ENCODE data around the gene CHST7.

- TF ChIP-seq CTCF (IDR thresholded peaks at IDR 0.05; ENCODE audit: poor library complexity, severe bottlenecking), result no peak
- no peak for TF ChIP-seq TAF1 (IDR thresholded peaks at IDR 0.05; ENCODE audit: low read depth)
- TF ChIP-seq POLR2AphosphoS5 (IDR thresholded peaks at IDR 0.05), result no peak
- TF ChIP-seq EP300 (conservative IDR thresholded peaks at IDR 0.05; ENCODE audit: poor library complexity, severe bottlenecking), result no peak
- TF ChIP-seq RAD21 (conservative IDR thresholded peaks at IDR 0.05), result no peak
- no peak for TF ChIP-seq REST (IDR thresholded peaks at IDR 0.05; ENCODE audit: borderline replicate concordance)
- TF ChIP-seq EZH2 (IDR thresholded peaks at IDR 0.05; ENCODE audit: borderline replicate concordance, insufficient read depth, low read length, poor library complexity, severe bottlenecking), result no peak
- TF ChIP-seq SMC3 (conservative IDR thresholded peaks at IDR 0.05; ENCODE audit: poor library complexity), result no peak
- TF ChIP-seq MXI1 (conservative IDR thresholded peaks at IDR 0.05; ENCODE audit: poor library complexity, severe bottlenecking), result no peak
Measured at GRCh38 chrX:46634577-46634976, 61.0 kb downstream of the CHST7 start.

Measured in neural cell (in vitro differentiated cells).